ENCODE data around the gene LNPK.

DNA sequence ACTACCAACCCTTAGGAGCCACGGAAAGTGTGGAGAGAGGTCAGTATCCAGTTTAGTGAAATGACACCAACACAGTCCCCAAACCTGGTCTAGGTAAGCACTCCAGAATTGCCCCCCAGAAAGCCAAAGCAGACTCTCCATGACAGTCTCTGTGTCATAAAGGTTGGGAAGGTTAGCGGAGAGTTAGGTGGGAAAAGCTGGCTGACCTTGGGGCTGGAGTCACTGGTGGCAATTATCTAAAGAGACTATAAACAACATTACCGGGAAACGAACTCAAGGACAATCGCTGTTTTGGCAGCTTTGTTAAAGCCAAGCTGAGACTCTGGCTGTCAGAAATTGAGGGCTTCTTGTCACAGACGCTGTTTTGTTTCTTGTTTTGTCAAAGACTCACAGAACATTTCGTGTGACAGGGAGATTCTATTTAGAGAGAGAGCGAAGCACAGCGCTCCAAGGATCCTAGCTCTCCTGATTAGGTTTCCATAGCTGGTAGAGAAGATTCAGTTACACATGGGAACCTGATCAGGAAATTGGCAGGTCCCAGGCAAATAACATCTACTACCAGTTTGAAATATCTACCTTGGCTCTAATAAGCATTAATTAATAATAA, 111.3 kb downstream of the LNPK start:
- TF ChIP-seq, protein P1, sequence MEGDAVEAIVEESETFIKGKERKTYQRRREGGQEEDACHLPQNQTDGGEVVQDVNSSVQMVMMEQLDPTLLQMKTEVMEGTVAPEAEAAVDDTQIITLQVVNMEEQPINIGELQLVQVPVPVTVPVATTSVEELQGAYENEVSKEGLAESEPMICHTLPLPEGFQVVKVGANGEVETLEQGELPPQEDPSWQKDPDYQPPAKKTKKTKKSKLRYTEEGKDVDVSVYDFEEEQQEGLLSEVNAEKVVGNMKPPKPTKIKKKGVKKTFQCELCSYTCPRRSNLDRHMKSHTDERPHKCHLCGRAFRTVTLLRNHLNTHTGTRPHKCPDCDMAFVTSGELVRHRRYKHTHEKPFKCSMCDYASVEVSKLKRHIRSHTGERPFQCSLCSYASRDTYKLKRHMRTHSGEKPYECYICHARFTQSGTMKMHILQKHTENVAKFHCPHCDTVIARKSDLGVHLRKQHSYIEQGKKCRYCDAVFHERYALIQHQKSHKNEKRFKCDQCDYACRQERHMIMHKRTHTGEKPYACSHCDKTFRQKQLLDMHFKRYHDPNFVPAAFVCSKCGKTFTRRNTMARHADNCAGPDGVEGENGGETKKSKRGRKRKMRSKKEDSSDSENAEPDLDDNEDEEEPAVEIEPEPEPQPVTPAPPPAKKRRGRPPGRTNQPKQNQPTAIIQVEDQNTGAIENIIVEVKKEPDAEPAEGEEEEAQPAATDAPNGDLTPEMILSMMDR (IDR thresholded peaks at IDR 0.05), result no peak
- TF ChIP-seq EZH2 (IDR thresholded peaks at IDR 0.05) (no peak), EZH2phosphoT487 (IDR thresholded peaks at IDR 0.05) (no peak)
